Left ventricle myocardium superior (tissue), 1 donor: Measurements from ENCODE around the gene TRNAU1AP. TPM values are rescaled to one million over a fixed set of nuclear protein-coding genes. Genes with fewer than 3 reads are reported as not detected.
"Not testable (repeated sequence)": the region's sequence is repeated elsewhere in the genome, so short reads cannot be mapped to it uniquely, and the experiment has no call there.

Source experiments
- ATAC-seq: fragments of 200-7000 bp; cut with Tn5 transposase; one replicate; pipeline ENCODE4 v1.9.1; 2020; ENCODE audit warnings: mild to moderate bottlenecking, moderate library complexity
- DNase-seq: peaks from one replicate; pipeline ENCODE4 v3.0.0-alpha.2; 2020
- intact Hi-C: fragments of 100-400 bp; cut with micrococcal nuclease; formaldehyde crosslinking; loops from one replicate; pipeline ENCODE4 v1.11.0; 2022
- total RNA-seq: library from RNA; stranded (reverse); fragmentation: NEBNext Ultra II Directional; extraction: Animal tissue kit (Norgen Biotek cat#: 25700); gene quantifications from one replicate; pipeline ENCODE4 v1.2.1, GENCODE V29; 2021
- donor health status: DM: no; HTN: yes; CAD: no; lungs with severe emphysema.

TRNAU1AP gene
- total RNA-seq, 1 donor from 2014 or later = 14.5 TPM

DNA sequence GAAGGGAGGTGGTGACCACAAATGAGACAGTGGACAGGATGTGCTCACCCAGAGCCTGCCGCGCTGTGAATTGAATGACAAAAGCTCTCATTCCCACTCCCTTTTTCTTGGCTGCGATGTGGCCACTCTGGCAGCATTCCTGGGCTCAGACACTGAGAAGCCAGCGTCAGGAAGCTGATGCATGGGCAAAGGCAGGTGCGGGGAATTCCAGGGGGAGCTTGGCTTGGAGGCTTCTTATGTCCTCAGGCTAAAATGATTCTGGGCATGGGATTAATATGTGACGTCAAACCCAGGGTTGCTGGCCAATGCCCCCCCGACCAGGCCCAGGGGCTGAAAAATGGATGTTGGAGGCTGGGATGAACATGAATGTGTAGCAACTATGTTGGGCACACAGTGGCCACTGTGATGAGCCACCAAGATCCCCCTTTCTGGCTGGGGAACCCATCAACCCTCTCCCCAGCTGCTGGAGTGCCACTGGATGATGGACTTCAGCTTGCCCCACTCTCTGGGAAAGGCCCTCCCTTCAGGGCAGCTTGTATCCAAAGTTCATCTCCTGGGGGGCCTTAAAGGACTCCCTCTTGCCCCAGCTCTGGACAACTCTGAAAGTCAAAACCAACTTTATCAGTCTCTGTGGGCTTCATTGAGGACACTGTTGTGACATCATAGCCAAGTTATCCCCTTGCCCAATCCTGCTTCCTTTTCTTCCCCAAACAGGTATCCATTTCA is 42.0 kb downstream of the TRNAU1AP start:
- ATAC-seq, intact Hi-C loops, DNase-seq: not testable (repeated sequence)

DNA sequence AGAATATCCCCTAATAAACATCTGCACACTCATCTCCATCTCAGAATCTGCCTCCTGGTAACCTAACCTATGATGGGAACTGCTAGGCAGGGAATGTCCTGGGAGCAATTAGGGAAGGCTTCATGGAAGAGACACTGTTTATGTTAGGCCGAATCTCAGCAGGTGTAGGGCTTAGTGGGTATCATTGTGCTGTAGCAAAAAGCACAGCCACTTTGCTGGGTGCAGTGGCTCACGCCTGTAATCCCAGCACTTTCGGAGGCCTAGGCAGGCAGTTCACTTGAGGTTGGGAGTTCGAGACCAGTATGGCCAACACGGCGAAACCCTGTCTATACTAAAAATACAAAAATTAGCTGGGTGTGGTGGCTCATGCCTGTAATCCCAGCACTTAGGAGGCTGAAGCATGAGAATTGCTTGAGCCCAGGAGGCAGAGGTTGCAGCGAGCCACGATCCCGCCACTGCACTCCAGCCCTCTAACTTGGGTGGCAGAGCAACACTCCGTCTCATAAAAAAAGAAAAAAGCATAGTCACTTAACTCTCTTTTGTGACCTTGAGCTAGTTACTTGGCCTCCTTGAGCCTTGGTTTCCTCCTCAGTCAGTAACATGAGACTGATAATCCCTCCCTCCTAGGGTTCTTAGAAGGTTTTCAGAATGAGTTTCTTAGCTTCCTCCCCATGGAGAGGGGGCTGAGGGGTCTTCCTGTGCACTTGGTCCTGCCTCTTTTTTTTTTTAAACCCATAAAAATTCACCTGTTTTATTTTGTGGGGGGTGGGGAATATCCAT is 42.7 kb downstream of the TRNAU1AP start:
- no peak for ATAC-seq
- DNase-seq = no peak
- intact Hi-C loops = no loop called here

DNA sequence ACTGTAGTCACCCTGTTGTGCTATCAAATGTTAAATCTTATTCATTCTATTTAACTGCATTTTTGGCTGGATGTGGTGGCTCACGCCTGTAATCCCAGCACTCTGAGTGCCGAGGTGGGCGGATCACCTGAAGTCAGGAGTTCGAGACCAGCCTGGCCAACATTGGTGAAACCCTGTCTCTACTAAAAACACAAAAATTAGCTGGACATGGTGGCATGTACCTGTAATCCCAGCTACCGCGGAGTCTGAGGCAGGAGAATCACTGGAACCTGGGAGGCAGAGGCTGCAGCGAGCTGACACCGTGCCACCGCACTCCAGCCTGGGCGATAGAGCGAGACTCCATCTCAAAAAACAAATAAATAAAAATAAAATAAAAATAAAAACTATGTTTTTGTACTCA is 43.4 kb downstream of the TRNAU1AP start:
- ATAC-seq, DNase-seq, intact Hi-C loops: not testable (repeated sequence)

DNA sequence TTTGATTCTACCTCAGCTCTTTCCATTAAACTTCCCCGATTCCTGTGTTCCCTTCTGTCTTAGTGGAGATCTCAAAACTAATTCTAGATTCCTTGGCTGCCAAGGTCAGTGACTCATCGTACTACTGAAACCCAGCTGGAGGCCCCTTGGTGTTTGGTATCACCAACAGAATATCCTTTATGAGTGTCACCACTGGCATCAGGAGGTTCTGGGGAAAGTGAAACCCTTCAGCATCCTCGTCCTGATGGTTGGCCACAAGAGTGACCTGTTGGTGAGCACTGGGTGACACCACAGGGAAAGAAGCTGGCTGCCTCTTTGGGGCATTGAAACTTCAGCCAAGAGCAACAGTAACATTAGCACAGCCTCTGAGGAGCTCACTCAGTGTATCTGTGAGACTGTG is 48.8 kb downstream of the TRNAU1AP start:
- intact Hi-C loops = no loop called here
- ATAC-seq (peak; percentile 43), DNase-seq (no peak)

GRCh38 chr1:28602536-28603439 is 49.9 kb downstream of the TRNAU1AP start:
- intact Hi-C loops = no loop called here
- no peak for DNase-seq

DNA sequence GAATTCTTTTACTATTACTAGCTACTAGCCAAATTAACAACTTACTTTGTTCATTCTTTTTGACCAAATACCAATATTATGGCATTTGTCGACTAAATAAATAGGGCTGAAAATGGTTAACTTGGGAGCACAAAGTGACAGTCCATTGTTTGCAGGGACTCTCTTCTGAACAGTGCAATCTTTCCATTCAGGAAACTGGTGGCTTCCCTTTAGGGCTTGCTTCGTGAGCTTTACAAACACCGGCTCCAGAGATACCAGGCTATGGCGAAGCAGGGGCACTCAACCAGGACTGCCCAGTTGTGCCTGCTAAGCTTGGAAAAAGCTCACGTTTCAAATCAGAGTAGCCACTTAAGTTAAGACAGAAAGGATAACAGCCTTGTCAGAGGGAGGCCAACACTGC is 51.5 kb downstream of the TRNAU1AP start:
- ATAC-seq = no peak
- DNase-seq = no peak
- intact Hi-C loops = no loop called here

More at GRCh38 chr1:28602536-28603439, 49.9 kb downstream of the TRNAU1AP start:
- ATAC-seq = peak; percentile 75

DNA sequence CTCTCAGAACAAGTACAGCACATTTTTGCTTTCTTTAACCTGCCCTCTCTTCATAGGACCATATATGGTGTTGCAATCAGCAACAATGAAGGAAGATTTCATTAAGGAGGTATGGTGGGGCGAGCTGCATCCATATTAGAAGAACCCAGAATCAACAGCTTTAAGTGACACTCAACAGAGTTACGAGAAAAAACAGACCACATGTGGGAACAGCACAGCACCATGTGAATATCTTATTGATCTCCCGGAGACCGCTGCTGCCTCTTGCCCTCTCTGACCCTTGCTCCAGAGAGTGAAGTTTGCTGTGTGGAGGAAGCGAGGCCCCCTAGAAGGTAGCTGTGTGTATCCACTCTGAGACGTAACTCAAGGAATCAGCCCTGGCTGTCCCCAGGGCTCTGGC is 52.1 kb downstream of the TRNAU1AP start:
- ATAC-seq (no peak), DNase-seq (no peak)
- intact Hi-C loops = no loop called here

DNA sequence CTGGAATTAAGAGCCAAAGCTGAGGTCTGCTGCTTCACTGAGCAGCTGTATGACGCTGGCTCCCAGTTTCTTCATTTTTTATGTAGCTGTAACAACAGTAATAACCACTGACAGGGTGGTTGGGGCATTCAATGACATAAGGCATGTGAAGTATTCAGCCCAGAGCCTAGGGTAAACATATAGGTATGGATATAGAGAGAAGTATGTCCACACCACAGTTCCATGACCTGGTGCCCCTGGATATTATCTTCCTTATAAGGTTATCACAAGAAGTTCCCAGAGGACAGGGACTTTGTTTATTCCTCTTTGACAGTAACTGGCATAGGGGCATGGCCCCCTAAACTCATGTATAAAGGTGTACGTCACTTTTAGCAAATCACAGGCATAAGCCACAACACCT is 53.9 kb downstream of the TRNAU1AP start:
- ATAC-seq (no peak), DNase-seq (no peak)
- intact Hi-C loops = no loop called here

- intact Hi-C loops = no loop called here
- ATAC-seq = no peak
- no peak for DNase-seq
These were observed 60.3 kb downstream of the TRNAU1AP start for GRCh38 chr1:28613175-28613574.

Other genes with a start within 250 kb of the TRNAU1AP start
- gene MED18, start 224.0 kb upstream of the TRNAU1AP start, total RNA-seq = 8.4 TPM
- 17.9 TPM for gene PHACTR4, start 183.3 kb upstream of the TRNAU1AP start, total RNA-seq
- gene RCC1, start 47.0 kb upstream of the TRNAU1AP start, total RNA-seq = 8.0 TPM
- gene RAB42, start 39.2 kb downstream of the TRNAU1AP start, total RNA-seq = 1.5 TPM
- 31.4 TPM for gene TAF12, start 90.0 kb downstream of the TRNAU1AP start, total RNA-seq
- not detected for gene RNU11, start 95.5 kb downstream of the TRNAU1AP start, total RNA-seq
- gene GMEB1, start 115.7 kb downstream of the TRNAU1AP start, total RNA-seq = 6.7 TPM
- gene YTHDF2, start 183.9 kb downstream of the TRNAU1AP start, total RNA-seq = 36.0 TPM